Body of pancreas (tissue), 4 donors: Measurements from ENCODE around the gene MORF4L2. TPM values are rescaled to one million over a fixed set of nuclear protein-coding genes. Genes with fewer than 3 reads are reported as not detected.
"Not testable (repeated sequence)": the region's sequence is repeated elsewhere in the genome, so short reads cannot be mapped to it uniquely, and the experiment has no call there.

ENCODE experiments used
- ATAC-seq: fragments of 150-250 bp; one replicate; pipeline ENCODE4 v1.9.1; 2016
- DNase-seq, 4 donors: peaks; one replicate each; pipeline ENCODE4 v3.0.0-alpha.2; 2019
- H3K27ac ChIP-seq, 4 donors: fragments of 200-600 bp; sonication (generic); 1 replicate in 3 of 4; 2 replicates in 1 of 4; pipeline versions ENCODE4 v1.5.1 to v1.6.1; 2016 to 2019; ENCODE audit warnings: mild to moderate bottlenecking in 1 of 4, mixed read lengths in 1 of 4, moderate library complexity in 1 of 4
- H3K27me3 ChIP-seq, 2 donors: fragments of 200-600 bp; sonication (generic); one replicate each; pipeline ENCODE4 v1.6.0; 2016; ENCODE audit warnings: mild to moderate bottlenecking in 1 of 2
- H3K36me3 ChIP-seq, 2 donors: fragments of 200-600 bp; sonication (generic); replicated peaks in 1 of 2; 2 replicates each; pipeline ENCODE4 v1.5.1; 2016; ENCODE audit warnings: low read depth in 2 of 2; ENCODE audit not compliant: insufficient read depth in 1 of 2
- H3K4me1 ChIP-seq: fragments of 200-600 bp; sonication (generic); one replicate; pipeline ENCODE4 v1.6.0; 2016
- H3K4me3 ChIP-seq, 2 donors: fragments of 200-600 bp; sonication (generic); 1 replicate in 1 of 2; 2 replicates in 1 of 2; pipeline ENCODE4 v1.5.1; 2016 to 2019
- H3K9me3 ChIP-seq, 3 donors: fragments of 200-600 bp; sonication (generic); 1 replicate in 2 of 3; 2 replicates in 1 of 3; pipeline ENCODE4 v1.5.1; 2016
- POLR2A ChIP-seq, 3 donors: fragments of 450-650 bp; IDR thresholded peaks; one replicate each; pipeline ENCODE4 v1.6.1; 2016; ENCODE audit warnings: antibody characterized with exemption in 3 of 3, mild to moderate bottlenecking in 2 of 3
- WGBS, 2 donors: methylation state at CpG; one replicate each; pipeline ENCODE4 v1.1.5; 2017; 5-methylcytosine and 5-hydroxymethylcytosine counted together
- intact Hi-C: fragments of 100-400 bp; cut with DNase I; formaldehyde crosslinking; loops from one replicate; pipeline ENCODE4 v1.15.1; 2023
- total RNA-seq, 2 donors: library from RNA; depleted of rRNA; stranded (reverse); fragments of >200 nt; gene quantifications; one replicate each; pipeline ENCODE4 v1.1.0, GENCODE V29; 2016
- TF ChIP-seq, protein P1 (sequence below), 7 experiments: fragments of 450-650 bp in 4 of 7; fragments of 200-600 bp in 3 of 7; sonication (generic) in 3 of 7; IDR thresholded peaks; one replicate each; pipeline ENCODE4 v1.5.1; 2016 to 2019; ENCODE audit warnings: antibody characterized with exemption in 7 of 7

MORF4L2 gene
- total RNA-seq, 2 donors from 2014 or later, result 135 to 231 TPM

DNA sequence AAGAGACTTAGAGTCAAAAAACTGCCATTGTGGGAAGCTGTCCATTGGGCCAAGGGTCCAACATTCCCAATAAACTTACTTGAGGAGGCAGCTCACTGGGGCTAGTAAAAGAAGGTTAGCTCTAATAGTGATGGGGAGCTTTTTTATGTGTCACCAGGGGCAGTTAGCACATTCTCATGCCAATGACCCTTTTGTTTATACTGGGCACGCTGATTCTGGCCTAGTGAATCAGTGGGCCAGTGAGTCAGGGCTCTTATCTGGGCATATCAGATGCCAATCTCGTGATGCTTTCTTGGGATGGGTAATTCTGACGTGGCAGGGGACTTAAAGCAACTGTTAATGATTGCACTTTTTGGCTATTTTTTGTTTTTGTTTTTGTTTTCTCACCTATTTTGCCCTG, 29.9 kb downstream of the MORF4L2 start:
- H3K27me3 ChIP-seq, result no peaks in the 10 kb centered on the region
- H3K4me3 ChIP-seq, result no peak overlapping the region
- WGBS, 2 donors, result 70 to 79% methylated on average over 3 of the region's 3 CpGs
- no peaks in the 10 kb centered on the region for H3K9me3 ChIP-seq
- H3K4me1 ChIP-seq, result no peaks in the 10 kb centered on the region
- H3K36me3 ChIP-seq, result no peaks in the 10 kb centered on the region
- TF ChIP-seq POLR2A (IDR thresholded peaks at IDR 0.05), result no peak
- TF ChIP-seq, protein P1, sequence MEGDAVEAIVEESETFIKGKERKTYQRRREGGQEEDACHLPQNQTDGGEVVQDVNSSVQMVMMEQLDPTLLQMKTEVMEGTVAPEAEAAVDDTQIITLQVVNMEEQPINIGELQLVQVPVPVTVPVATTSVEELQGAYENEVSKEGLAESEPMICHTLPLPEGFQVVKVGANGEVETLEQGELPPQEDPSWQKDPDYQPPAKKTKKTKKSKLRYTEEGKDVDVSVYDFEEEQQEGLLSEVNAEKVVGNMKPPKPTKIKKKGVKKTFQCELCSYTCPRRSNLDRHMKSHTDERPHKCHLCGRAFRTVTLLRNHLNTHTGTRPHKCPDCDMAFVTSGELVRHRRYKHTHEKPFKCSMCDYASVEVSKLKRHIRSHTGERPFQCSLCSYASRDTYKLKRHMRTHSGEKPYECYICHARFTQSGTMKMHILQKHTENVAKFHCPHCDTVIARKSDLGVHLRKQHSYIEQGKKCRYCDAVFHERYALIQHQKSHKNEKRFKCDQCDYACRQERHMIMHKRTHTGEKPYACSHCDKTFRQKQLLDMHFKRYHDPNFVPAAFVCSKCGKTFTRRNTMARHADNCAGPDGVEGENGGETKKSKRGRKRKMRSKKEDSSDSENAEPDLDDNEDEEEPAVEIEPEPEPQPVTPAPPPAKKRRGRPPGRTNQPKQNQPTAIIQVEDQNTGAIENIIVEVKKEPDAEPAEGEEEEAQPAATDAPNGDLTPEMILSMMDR (IDR thresholded peaks at IDR 0.05), result no peak
- ATAC-seq, result no peak
- no peak for DNase-seq
- intact Hi-C loops, result no loop called here
- no peak overlapping the region for H3K27ac ChIP-seq

DNA sequence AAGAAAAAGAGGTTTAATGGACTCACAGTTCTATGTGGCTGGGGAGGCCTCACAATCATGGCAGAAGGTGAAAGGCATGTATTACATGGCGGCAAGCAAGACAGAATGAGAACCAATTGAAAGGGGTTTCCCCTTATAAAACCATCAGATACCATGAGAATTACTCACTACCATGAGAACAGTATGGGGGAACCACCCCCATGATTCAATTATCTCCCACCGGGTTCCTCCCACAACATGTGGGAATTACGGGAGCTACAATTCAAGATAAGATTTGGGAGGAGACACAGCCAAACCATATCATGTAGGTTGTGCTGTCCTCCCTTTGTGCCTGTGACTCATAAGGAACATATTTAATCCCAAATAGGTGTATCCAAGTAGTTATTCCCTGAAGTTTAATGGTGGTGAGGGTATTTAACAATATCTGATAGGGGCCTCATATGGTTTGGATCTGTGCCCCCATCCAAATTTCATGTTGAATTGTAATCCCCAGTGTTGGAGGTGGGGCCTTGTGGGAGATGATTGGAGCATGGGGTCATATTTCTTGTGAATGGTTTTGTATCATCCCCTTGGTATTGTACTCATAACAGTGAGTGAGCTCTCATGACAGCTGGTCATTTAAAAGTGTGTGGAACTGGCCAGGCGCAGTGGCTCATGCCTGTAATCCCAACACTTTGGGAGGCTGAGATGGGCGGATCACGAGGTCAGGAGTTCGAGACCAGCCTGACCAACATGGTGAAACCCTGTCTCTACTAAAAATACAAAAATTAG, 31.1 kb downstream of the MORF4L2 start:
- H3K4me1 ChIP-seq, H3K4me3 ChIP-seq, H3K27me3 ChIP-seq, DNase-seq, H3K9me3 ChIP-seq, H3K27ac ChIP-seq, intact Hi-C loops, H3K36me3 ChIP-seq, ATAC-seq: not testable (repeated sequence)
- 81 to 91% methylated on average over 5 to 7 of the region's 7 CpGs for WGBS, 2 donors

DNA sequence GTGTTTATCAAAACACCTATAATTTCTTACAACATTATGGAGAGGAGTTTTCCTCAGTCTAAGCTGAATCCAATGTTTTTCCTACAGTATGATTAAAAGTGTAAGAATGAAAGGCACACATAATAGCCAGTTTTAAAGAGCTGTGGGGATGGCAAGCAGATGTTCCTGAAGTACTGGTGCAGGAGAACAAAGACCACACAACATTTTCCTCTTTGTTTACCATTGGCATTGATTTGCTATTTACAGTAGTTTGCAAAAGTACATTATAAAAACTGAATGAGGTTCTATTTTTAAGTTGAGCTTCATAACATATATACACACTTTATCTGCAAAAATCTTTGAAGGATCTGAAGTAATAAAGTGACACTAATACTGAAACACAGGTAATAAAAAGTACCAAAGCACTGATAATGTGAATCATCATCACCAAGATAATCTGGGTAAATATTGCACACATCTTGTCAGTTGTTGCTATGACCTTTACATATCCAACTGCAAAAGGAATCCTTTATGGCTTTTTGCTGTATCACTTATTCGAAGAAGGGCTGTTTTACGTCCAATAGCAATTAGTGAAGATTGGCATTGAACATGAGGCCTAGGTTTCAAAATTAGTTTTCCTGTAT, 35.2 kb downstream of the MORF4L2 start:
- Histone ChIP-seq H3K27me3 (no peaks in the 10 kb centered on the region), H3K4me3 (no peak overlapping the region), H3K36me3 (no peaks in the 10 kb centered on the region), H3K9me3 (no peaks in the 10 kb centered on the region), H3K4me1 (no peaks in the 10 kb centered on the region), H3K27ac (no peak overlapping the region)
- TF ChIP-seq, protein P1 (IDR thresholded peaks at IDR 0.05), result no peak
- TF ChIP-seq POLR2A (IDR thresholded peaks at IDR 0.05), result no peak
- ATAC-seq, result no peak
- DNase-seq, result no peak
- 79 to 88% methylated on average over 2 of the region's 2 CpGs for WGBS, 2 donors
- intact Hi-C loops, result no loop called here

DNA sequence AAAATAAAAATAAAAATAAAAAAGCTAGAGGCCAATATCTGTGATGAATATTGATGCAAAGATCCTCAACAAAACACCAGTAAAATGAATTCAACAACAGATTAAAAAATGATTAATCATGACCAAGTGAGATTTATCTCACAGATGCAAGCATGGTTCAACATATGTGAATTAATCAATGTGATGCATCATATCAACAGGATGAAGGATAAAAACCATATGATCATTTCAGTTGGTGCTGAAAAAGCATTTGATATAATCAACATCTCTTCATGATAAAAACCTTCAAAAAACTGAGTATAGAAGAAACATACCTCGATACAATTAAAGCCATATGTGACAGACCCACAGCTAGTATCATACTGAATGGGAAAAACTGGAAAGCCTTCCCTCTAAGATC, 38.9 kb downstream of the MORF4L2 start:
- H3K4me1 ChIP-seq, result no peaks in the 10 kb centered on the region
- WGBS, 2 donors, result 75 to 86% methylated on average over 1 of the region's 1 CpG
- H3K9me3 ChIP-seq, result no peaks in the 10 kb centered on the region
- no peaks in the 10 kb centered on the region for H3K36me3 ChIP-seq
- TF ChIP-seq POLR2A (IDR thresholded peaks at IDR 0.05), result no peak
- TF ChIP-seq, protein P1 (IDR thresholded peaks at IDR 0.05), result no peak
- no peak overlapping the region for H3K4me3 ChIP-seq
- intact Hi-C loops, result no loop called here
- ATAC-seq (no peak), DNase-seq (no peak)
- no peaks in the 10 kb centered on the region for H3K27me3 ChIP-seq
- no peak overlapping the region for H3K27ac ChIP-seq

DNA sequence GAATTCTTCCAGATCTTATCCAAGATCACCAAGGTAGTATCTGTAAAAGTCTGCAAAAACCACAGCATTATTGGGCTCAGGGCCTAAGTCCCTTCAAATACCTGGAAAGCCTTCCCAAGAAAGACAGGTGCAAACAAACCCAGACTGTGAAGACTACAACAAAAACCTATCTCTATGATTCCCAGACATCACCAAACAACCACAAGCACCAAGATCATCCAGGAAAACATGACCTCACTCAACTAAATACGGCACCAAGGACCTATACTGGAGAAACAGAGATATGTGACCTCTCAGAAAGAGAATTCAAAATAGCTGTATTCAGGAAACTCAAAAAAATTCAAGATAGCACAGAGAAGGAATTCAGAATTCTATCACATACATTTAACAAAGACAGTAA, 42.4 kb downstream of the MORF4L2 start:
- intact Hi-C loops, result no loop called here
- Histone ChIP-seq H3K27me3 (no peaks in the 10 kb centered on the region), H3K9me3 (no peaks in the 10 kb centered on the region), H3K36me3 (no peaks in the 10 kb centered on the region), H3K27ac (no peak overlapping the region), H3K4me3 (no peak overlapping the region), H3K4me1 (no peaks in the 10 kb centered on the region)
- ATAC-seq, result no peak
- DNase-seq, result no peak
- 92 to 93% methylated on average over 1 of the region's 1 CpG for WGBS, 2 donors
- no peak for TF ChIP-seq POLR2A (IDR thresholded peaks at IDR 0.05)
- TF ChIP-seq, protein P1 (IDR thresholded peaks at IDR 0.05), result no peak
